K562 (cell line): ENCODE data around the gene RASGRP2. TPM values are rescaled to one million over a fixed set of nuclear protein-coding genes. Genes with fewer than 3 reads are reported as not detected.

ENCODE experiments used
- NCOA4 ChIP-seq: fragments of 450-650 bp; IDR thresholded peaks from 2 replicates; pipeline ENCODE4 v1.6.1; 2018; ENCODE audit warnings: mild to moderate bottlenecking; ENCODE audit not compliant: partially characterized antibody
- ZNF175 ChIP-seq: fragments of 200-800 bp; sonication (Bioruptor generic); IDR thresholded peaks from 2 replicates; pipeline ENCODE4 v1.6.1; 2016; ENCODE audit warnings: low read depth, mild to moderate bottlenecking, missing genetic modification characterization, missing compliant biosample characterization
- polyA plus RNA-seq, 8 experiments: library from polyadenylated mRNA; depleted of rRNA in 4 of 8; stranded (reverse) in 5 of 8; unstranded in 3 of 8; fragments of >200 nt; fragmentation: Nextera tagmentation in 2 of 8; fragmentation: Illumina TruSeq in 1 of 8; extraction: Ambion mirVana in 2 of 8; extraction: Trizol in 1 of 8; gene quantifications; 2 replicates each; pipeline versions ENCODE4 v1.2.1 to v1.2.3, GENCODE V29; 2011 to 2014; ENCODE audit warnings: inconsistent platforms in 1 of 8, missing spikeins in 1 of 8
- total RNA-seq, 7 experiments: library from RNA; depleted of rRNA in 6 of 7; stranded (reverse); fragments of >200 nt in 6 of 7; fragmentation: Illumina TruSeq in 2 of 7; extraction: Trizol in 2 of 7; gene quantifications; 2 replicates each; pipeline versions ENCODE4 v1.2.1 to v1.2.3, GENCODE V29; 2011 to 2021; ENCODE audit warnings: low replicate concordance in 1 of 7
- TF ChIP-seq, protein P1 (sequence below), 3 experiments: fragments of 200-800 bp in 1 of 3; fragments of 250-450 bp in 1 of 3; fragments of 450-650 bp in 1 of 3; sonication (Bioruptor Pico) in 1 of 3; sonication (Bioruptor generic) in 1 of 3; formaldehyde crosslinking in 1 of 3; IDR thresholded peaks; 2 replicates each; pipeline versions ENCODE4 v1.6.1 to v1.8.0; 2016 to 2022; ENCODE audit warnings: mild to moderate bottlenecking in 2 of 3, missing genetic modification characterization in 2 of 3, missing compliant biosample characterization in 1 of 3, moderate library complexity in 1 of 3
- TF ChIP-seq, protein P2 (sequence below), 2 experiments: IDR thresholded peaks; 2 replicates each; pipeline ENCODE4 v1.6.1; 2011; ENCODE audit warnings: borderline replicate concordance in 1 of 2, control low read depth in 1 of 2, low read depth in 1 of 2, low read length in 1 of 2, mild to moderate bottlenecking in 1 of 2, mixed read lengths in 1 of 2, moderate library complexity in 1 of 2; ENCODE audit not compliant: insufficient read depth in 1 of 2, insufficient read length in 1 of 2, poor library complexity in 1 of 2, severe bottlenecking in 1 of 2; ENCODE audit errors: extremely low read depth in 1 of 2
- TF ChIP-seq, protein P3 (sequence below): fragments of 250-450 bp; sonication (Bioruptor Pico); IDR thresholded peaks from 2 replicates; pipeline ENCODE4 v1.5.0; 2020; ENCODE audit warnings: mild to moderate bottlenecking, borderline replicate concordance
- TF ChIP-seq, protein P4 (sequence below): fragments of 450-650 bp; IDR thresholded peaks from 2 replicates; pipeline ENCODE4 v1.6.1; 2016; ENCODE audit warnings: low read depth
- TF ChIP-seq, protein P5 (sequence below): fragments of 250-450 bp; sonication (Bioruptor Pico); IDR thresholded peaks from 2 replicates; pipeline ENCODE4 v1.5.0; 2021

The RASGRP2 gene
- total and polyA plus RNA-seq, 9 of the 15 experiments (the other 6 are each of a cell fraction or from before 2014, with no cell fraction given), result 0.87 to 22.7 (median 5.5) TPM

DNA sequence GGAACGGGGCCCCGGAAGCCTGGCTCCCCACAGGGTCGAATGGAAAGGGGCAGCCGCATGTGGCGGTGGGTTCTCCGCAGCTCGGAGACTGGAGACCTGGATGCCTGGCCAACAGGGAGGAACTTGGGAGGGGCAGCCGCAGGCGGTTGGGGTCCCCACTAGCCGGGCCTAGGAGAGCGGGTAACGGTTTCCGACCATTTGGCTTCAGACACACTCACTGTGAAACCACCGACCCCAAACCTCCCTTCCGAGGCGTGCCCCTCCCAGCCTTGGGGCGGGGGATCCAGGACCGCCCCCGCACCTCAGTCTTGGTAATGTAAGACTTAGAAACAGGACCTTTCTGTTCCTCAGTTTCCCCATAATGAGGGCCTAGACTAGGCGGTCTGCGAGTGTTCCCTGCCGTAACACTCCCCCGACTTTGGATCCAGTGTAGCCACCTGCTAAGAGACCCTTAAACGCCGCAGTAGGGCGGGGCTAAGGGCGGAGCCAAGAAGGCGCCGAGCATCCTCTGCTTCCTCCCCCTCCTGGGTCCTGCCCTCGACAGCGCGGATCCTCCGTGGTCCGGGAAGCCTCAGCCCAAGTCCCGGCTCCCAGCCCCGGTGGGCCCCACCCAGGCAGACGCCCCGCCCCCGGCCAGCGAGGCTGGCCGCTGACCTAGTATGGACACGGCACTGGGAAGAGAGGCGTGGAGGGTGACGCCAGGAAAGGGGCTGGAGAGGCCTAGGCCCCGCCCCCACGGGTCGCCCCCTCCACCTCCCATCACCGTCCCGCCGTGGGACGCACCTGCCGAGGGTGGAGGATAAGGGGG is 1.8 kb upstream of the RASGRP2 start (continued):
- TF ChIP-seq, protein P1, sequence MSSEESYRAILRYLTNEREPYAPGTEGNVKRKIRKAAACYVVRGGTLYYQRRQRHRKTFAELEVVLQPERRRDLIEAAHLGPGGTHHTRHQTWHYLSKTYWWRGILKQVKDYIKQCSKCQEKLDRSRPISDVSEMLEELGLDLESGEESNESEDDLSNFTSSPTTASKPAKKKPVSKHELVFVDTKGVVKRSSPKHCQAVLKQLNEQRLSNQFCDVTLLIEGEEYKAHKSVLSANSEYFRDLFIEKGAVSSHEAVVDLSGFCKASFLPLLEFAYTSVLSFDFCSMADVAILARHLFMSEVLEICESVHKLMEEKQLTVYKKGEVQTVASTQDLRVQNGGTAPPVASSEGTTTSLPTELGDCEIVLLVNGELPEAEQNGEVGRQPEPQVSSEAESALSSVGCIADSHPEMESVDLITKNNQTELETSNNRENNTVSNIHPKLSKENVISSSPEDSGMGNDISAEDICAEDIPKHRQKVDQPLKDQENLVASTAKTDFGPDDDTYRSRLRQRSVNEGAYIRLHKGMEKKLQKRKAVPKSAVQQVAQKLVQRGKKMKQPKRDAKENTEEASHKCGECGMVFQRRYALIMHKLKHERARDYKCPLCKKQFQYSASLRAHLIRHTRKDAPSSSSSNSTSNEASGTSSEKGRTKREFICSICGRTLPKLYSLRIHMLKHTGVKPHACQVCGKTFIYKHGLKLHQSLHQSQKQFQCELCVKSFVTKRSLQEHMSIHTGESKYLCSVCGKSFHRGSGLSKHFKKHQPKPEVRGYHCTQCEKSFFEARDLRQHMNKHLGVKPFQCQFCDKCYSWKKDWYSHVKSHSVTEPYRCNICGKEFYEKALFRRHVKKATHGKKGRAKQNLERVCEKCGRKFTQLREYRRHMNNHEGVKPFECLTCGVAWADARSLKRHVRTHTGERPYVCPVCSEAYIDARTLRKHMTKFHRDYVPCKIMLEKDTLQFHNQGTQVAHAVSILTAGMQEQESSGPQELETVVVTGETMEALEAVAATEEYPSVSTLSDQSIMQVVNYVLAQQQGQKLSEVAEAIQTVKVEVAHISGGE (CRISPR knock-in tag; IDR thresholded peaks at IDR 0.05), result 0 out of 6 replicates have a peak, but pooled peaks of 1 of the 3 experiments have one; percentile 15
- TF ChIP-seq, protein P2, sequence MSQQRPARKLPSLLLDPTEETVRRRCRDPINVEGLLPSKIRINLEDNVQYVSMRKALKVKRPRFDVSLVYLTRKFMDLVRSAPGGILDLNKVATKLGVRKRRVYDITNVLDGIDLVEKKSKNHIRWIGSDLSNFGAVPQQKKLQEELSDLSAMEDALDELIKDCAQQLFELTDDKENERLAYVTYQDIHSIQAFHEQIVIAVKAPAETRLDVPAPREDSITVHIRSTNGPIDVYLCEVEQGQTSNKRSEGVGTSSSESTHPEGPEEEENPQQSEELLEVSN (IDR thresholded peaks at IDR 0.05; ENCODE audit: borderline replicate concordance in 1 of 2, extremely low read depth in 1 of 2, insufficient read depth in 1 of 2, insufficient read length in 1 of 2, low read depth in 1 of 2, low read length in 1 of 2, poor library complexity in 1 of 2, severe bottlenecking in 1 of 2), result peak in 1 of 2 experiments; percentile 26
- TF ChIP-seq, protein P3, sequence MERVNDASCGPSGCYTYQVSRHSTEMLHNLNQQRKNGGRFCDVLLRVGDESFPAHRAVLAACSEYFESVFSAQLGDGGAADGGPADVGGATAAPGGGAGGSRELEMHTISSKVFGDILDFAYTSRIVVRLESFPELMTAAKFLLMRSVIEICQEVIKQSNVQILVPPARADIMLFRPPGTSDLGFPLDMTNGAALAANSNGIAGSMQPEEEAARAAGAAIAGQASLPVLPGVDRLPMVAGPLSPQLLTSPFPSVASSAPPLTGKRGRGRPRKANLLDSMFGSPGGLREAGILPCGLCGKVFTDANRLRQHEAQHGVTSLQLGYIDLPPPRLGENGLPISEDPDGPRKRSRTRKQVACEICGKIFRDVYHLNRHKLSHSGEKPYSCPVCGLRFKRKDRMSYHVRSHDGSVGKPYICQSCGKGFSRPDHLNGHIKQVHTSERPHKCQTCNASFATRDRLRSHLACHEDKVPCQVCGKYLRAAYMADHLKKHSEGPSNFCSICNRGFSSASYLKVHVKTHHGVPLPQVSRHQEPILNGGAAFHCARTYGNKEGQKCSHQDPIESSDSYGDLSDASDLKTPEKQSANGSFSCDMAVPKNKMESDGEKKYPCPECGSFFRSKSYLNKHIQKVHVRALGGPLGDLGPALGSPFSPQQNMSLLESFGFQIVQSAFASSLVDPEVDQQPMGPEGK, result no peak
- TF ChIP-seq, protein P4, sequence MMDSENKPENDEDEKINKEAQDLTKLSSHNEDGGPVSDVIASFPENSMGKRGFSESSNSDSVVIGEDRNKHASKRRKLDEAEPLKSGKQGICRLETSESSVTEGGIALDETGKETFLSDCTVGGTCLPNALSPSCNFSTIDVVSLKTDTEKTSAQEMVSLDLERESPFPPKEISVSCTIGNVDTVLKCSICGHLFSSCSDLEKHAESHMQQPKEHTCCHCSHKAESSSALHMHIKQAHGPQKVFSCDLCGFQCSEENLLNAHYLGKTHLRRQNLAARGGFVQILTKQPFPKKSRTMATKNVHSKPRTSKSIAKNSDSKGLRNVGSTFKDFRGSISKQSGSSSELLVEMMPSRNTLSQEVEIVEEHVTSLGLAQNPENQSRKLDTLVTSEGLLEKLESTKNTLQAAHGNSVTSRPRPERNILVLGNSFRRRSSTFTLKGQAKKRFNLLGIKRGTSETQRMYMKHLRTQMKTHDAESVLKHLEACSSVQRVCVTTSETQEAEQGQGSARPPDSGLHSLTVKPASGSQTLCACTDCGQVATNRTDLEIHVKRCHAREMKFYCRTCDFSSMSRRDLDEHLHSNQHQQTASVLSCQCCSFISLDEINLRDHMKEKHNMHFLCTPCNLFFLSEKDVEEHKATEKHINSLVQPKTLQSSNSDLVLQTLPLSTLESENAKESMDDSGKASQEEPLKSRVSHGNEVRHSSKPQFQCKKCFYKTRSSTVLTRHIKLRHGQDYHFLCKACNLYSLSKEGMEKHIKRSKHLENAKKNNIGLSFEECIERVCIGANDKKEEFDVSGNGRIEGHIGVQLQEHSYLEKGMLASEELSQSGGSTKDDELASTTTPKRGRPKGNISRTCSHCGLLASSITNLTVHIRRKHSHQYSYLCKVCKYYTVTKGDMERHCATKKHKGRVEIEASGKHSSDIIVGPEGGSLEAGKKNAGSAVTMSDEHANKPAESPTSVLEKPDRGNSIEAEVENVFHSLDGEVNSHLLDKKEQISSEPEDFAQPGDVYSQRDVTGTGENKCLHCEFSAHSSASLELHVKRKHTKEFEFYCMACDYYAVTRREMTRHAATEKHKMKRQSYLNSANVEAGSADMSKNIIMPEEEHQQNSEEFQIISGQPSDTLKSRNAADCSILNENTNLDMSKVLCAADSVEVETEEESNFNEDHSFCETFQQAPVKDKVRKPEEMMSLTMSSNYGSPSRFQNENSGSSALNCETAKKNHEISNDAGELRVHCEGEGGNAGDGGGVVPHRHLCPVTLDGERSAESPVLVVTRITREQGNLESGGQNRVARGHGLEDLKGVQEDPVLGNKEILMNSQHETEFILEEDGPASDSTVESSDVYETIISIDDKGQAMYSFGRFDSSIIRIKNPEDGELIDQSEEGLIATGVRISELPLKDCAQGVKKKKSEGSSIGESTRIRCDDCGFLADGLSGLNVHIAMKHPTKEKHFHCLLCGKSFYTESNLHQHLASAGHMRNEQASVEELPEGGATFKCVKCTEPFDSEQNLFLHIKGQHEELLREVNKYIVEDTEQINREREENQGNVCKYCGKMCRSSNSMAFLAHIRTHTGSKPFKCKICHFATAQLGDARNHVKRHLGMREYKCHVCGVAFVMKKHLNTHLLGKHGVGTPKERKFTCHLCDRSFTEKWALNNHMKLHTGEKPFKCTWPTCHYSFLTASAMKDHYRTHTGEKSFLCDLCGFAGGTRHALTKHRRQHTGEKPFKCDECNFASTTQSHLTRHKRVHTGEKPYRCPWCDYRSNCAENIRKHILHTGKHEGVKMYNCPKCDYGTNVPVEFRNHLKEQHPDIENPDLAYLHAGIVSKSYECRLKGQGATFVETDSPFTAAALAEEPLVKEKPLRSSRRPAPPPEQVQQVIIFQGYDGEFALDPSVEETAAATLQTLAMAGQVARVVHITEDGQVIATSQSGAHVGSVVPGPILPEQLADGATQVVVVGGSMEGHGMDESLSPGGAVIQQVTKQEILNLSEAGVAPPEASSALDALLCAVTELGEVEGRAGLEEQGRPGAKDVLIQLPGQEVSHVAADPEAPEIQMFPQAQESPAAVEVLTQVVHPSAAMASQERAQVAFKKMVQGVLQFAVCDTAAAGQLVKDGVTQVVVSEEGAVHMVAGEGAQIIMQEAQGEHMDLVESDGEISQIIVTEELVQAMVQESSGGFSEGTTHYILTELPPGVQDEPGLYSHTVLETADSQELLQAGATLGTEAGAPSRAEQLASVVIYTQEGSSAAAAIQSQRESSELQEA, result no peak
- TF ChIP-seq, protein P5, sequence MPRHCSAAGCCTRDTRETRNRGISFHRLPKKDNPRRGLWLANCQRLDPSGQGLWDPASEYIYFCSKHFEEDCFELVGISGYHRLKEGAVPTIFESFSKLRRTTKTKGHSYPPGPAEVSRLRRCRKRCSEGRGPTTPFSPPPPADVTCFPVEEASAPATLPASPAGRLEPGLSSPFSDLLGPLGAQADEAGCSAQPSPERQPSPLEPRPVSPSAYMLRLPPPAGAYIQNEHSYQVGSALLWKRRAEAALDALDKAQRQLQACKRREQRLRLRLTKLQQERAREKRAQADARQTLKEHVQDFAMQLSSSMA, result no peak
- TF ChIP-seq ZNF175 (CRISPR knock-in tag) (peak; percentile 55; the same call in 1 of the 2 replicates), NCOA4 (no peak)
